ENCODE data around the gene ADTRP.

Gene ADTRP, protein sequence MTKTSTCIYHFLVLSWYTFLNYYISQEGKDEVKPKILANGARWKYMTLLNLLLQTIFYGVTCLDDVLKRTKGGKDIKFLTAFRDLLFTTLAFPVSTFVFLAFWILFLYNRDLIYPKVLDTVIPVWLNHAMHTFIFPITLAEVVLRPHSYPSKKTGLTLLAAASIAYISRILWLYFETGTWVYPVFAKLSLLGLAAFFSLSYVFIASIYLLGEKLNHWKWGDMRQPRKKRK

DNA sequence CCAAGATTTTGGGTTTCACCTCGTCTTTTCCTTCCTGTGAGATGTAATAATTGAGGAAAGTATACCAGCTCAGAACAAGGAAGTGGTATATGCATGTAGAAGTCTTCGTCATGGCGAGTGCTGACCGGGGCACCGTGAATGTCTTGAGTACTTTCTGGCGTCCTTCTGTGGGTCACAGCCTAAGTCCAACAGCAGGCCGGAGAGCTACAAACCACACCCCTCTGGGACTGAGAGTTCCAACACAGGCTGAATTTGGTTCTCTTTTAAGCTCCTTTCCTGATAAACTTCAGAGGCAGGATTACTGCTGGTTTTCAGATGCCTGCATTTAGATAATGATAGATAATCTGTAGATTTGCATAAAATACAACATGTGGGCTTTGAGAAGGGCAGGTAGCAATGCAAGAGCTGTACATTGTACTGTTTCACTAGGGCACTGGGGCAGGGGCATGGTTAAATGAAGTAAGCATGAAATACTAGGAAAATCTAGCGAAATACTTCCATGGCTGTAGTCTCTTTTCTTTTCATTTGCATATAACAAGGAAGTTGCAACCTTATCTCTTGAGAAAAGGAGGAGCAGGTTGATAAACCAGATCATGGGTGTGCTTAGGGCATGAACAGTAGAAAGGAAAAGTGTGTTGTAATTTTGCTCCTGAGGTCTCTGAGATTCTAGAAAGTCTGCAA lies at the start of gene ADTRP:
Gene ADTRP, minus strand, starts transcription at position 156 of the 681 bp plus-strand sequence. Its CDS starts 44 bp downstream, at position 112.
- no peak for DNase-seq

DNA sequence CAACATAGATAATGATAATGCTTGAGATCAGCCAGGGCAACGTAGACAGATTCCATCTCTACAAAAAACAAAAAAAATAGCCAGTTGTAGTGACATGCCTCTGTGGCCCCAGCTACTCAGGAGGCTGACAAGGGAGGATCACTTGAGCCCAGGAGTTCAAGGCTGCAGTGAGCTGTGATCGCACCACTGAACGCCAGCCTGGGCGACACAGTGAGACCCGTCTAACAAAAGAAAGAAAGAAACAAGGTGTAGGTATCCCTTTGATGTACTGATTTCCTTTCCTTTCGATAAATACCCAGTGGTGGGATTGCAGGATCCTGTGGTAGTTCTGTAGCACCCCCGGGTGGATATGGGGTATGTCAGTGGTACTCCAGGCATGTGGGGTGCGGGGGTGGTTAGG lies 48.2 kb upstream of the ADTRP start:
- no peak for DNase-seq

DNA sequence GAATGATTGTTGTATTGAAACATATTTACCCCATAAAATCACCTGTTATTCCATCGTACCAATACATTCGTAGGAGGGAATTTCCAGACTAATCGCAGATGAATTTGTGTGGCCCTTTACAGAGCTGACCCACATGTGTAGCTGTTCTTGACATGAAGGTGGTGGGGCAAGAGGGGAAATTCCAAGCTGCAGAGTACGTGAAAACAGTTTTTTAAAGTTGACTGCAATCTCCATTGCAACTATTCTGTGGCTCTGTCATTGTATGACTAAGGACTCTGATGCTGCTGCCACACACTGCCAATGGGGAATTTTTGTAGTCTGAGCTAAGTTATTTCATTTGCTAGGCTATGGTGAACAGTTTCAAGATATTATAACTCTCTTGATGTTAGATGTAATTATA lies 46.4 kb upstream of the ADTRP start:
- no peak for DNase-seq

DNA sequence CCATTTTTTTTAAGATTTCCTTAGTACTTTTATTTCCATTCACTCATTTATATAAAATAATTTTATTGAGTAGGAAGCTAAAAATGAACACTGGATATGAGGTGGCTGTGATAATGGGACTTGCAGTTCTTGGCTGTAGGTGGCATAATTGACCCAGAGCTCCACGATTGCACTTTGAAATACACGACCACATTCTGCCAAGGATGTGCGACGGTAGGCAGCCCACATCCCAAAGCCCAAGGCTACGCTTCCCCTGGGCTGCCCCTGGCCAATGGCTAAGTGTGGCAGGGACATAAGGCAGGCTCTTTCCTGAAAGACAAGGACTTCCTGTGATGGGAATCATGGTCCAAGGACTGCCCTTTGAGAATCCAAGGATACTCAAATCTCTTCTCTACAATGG lies 43.7 kb upstream of the ADTRP start:
- no peak for DNase-seq

DNA sequence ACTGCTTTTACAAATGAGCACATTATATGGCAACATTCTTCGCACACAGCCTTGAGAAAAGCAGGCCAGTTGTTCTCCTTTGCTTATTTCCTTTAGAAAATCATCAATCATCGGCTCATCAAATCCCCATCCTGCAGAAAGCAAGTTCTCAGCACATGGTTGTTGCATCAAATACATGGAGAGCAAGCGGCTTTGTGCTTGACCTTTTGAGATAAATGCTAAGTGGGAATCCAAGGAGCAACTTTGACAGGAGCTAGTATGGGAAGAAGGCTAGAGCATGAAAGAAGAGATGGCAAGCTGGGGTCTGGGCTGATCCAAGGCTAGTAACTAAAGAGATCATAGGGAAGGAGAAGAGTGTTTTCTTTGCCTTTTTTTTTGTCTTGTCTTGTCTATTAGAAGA lies 43.2 kb upstream of the ADTRP start:
- DNase-seq: no peak

DNA sequence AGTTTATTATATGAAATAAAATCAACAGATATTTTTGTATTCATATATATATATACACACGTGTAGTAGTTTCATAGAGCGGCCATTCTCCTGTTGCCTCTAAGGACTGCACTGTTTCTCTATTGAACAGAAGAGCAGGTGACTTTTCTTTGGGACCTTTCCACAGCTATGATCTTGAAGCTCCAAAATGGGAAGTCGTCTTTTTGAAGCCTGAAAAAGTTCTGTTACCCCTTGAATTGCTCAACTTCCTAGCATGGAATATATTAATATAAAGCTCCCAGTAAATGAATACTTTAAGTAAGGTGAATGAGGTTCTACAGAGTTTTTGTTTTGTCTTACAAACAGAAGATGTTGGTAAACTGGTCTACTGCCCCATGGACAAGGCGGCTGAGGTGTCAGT lies 42.2 kb upstream of the ADTRP start:
- peak in 1 of 2 experiments; percentile 5 for DNase-seq

DNA sequence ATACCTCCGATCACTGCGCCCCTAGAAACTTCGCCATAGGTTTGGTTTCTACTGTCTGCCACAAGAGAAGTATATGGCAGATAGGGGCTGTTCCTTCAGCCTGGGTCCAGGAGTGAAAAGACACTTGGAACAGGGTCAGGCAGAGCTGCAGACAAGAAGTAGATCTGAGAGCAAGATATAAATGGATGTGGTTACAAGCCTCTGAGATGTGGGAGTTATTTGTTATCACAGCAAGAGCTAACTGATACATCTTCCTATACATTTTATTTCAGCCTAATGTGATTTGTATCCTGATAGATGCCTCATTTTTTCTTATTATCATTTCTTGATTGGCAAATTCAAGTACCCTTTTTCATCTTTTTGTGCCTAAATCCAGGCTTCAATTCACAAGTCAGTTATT lies 40.9 kb upstream of the ADTRP start:
- no peak for DNase-seq

DNA sequence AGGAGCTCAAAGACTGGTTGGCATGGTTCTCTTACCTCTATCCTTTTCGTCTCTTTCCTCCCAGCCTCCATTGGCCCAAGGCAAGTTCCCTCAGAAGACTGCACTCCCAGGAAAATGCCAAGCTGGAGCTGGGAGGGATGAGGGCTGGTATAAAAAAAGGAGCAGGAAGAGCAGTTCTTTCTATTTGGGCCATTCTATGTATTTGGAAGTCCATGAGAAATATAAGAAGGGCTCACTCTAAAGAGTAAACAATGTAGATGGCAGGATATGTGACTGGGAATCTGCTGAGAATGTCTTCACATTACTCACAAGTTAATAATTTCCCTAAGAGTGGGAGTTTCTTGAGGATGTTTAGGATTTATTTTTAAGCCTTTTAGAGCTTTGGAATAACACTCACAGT lies 36.6 kb upstream of the ADTRP start:
- DNase-seq: no peak

DNA sequence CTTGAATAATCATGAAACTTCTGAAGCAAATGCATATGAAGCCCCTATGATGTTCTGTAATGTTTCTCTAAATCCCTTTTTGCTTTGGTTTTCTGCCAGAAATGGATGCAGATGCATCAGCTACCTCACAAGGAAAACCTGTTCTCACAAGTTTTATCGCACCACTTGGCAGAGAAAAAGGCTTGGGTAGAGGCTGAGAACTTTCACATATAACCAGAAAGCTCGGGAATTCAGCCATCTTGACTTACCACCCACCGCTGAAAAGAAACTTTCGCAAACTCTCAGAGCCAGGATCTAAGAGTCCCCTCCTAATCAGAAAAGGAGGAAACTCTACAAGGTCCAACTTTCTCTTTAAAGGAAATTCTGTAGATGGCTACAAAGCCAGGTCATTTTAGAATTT lies 36.2 kb upstream of the ADTRP start:
- no peak for DNase-seq

DNA sequence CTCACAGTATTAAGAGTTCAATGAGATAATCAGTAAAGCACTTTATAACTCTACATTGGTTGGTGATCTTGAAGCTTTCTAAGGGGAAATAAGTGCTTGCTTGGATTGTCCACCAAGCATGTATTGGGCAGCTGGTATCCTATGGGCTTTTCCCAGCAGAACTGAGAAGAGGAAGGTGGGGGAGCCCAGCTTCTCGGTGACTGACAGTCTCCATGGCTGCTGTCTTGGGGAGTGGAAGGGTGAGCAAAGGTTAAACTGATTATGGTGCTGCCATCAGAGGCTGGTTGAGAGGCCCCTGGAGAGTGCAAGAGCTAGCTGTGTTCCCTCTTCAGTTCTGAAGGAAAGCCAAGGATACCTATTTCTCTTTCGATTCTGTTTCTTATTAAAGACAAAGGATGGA lies 35.5 kb upstream of the ADTRP start:
- no peak for DNase-seq

DNA sequence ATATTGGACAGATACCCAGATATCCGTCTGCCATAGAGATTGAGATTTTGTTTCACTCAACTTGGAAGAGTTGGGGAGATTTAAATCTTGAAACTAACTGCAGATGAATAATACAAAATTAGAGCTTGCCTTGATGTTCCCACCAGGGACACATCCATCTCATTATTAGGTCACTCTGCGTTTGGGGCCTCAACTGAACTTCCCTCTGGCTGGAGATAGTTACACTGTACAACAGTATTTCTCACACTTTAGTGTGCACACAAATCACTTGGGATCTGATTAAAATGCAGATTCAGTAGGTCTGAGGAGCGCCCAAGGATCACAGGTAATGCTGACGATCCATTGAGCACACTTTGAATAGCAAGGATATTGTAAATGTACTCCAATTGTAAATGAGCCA lies 35.0 kb upstream of the ADTRP start:
- no peak for DNase-seq

DNA sequence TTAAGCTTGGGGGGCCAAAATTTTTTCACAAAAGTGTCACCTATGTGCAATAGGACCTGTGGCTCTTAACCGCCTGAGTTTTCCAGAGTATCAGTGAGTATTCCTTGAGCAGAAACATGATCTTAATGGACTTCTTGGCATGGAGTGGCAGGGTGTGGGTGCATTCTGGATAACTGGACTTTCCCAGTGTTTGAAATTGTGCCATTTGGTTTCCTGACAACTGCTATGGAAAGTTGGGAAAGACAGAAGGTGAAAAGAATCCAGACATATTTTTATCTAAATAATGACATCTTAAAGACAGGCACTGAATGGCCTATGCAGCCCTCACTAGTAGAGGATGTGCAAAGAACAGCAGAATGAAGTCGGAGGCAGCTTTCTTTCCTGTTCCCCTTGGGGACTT lies 34.3 kb upstream of the ADTRP start:
- DNase-seq: no peak

DNA sequence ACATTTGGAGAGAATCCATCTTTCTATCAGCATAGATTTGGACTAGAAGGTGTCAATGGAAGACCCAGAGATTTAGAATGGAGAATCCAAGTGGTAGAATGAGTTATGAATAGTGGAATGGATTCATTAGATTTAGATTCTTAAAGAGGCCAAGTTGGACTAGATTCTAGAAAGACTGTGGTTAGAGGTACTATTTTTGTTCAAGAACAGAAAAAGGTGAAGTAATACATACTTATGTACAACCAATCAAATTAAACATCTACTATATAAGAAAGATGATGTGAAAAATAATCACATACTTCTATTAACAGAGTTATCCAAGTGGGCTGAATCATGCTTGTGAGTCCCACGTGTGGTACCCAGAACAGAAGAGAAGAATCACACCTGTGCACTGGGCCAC lies 33.8 kb upstream of the ADTRP start:
- DNase-seq: no peak

DNA sequence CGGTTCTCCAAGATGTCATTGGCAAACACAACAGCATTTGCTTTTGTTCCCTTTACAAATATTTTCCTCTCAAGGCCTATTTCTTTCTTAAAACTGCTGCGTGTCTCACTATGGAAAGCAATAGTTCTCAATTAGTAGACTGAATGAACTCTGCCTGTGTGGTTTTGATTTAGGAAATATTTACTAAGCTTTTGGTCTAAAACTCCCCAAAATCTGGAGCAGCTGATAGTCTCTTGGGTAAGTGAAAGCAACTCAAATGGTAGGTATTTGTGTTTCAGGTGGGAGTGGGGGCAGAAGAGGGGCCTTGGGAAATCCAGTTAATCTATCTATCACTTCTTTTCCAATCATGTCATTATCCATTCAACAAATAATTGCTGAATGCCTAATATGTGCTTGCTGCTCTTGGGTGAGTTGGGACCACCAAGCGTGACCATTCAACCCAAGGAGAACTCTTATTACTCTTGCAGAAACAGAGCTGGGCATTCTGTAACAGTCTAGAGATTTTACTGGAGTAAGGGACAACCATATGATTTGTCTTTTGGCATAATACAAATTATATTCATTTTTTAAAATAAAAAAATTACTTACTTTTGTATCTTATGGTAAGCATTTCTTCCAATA lies 33.2 kb upstream of the ADTRP start:
- no peak for DNase-seq

DNA sequence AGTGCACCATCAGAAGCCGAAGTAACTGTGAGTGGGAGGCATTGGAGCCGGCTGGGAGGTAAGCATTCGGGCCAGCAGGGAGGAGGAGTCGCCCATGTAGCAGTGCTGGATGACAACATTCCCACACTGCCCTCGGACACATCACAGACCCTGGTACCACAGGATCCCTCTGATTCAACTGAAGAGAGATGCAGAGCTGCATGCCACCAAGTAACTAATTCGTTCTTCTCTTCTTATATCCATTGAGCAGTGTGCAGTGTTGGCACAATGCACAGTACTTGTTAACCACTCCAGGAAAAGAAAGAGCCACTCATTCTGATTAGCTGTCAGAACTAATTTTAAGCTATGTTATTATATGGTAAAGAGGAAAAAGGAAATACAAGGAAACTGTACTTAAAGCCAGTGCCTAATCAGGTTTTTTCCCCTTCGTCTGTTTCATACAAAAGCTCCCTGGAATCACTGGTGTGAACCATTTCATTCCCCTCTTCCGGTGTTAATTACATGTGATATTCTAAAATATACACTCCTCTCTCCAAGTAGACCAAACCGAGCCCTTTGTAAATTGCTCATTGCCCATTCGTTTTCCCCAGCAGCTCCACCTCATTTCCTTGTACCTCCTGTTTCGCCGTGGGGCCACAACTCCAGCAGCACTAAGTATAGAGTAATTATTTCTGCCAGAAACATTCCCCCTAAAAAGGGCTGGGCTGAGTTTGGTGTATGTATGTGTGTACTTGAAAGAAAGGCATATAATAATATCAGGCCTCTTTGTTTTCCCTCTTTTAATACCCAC lies 32.4 kb upstream of the ADTRP start:
- no peak for DNase-seq

DNA sequence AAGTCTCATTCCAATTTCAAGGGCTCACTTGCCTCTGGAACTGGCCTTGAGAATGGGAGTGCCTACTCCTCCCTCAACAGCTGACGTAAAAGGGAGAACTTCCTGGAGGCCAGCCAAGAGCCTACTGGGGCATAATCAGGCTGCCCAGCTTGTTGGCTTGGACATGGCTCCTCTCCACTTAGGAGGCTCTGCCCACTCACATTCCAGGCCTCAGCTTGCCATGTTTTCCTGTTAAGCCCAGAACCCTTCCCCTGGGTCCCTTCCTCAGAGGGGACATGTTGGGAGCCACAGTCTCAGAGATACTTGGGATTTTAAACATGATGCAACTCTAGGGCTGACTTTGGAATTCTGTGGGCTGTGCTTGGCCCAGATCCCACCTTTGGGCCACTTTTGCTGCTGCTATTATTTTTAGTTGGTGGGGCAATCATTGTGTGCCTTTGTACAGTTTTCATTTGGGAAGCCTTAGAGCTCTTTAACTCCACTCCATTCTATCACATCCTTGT lies 31.5 kb upstream of the ADTRP start:
- DNase-seq: no peak

DNA sequence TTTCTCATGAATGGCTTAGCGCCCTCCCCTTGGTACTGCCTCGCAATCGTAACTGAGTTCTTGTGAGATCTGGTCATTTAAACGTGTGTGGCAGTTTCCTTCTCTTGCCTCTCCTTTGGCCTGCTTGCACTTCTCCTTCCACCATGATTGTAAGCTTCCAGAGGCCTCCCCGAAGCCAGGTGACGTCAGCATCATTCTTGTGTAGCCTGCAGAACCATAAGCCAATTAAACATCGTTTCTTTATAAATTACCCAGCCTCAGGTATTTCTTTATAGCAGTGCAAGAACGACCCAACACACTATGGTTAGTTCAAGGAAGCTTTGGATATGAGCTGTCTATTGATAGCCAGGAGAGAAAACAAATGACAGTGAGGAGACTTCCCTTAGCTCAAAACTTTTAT lies 29.5 kb upstream of the ADTRP start:
- DNase-seq: no peak

DNA sequence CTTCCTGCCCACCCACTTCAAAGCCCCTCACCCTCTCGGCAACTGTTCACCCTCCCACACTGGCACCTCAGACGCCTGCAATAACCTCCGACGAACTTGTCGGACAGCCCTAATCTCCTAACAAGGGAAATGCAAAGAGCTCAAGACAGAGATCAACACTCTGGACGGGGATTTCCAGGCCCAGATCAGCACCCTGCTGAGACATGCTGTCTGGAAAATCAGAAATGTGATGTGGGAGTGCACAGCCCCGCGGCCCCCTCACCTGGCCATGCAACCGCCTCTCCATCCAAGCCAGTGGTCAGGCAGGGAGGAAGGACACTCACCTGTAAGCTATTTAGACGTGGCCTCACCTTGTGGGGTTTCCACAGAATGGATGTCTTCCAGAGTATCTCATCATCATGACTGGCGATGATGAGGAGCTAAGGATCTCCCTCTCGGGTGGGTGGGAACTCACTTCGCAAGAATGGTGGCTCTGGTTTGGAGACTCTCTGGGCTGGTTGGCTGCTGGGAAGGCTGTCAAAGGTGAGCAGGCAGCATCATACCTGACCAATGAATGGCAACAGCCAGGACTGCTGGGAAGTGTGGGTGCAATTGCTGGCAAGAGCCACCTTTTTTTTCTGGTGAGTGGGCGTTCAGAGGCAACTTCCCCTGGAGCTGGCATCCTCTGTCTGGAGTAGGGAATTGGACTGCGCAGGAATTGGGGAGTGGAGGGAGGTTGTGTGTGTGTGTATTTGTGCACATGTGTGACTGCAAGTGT lies 28.1 kb upstream of the ADTRP start:
- DNase-seq: no peak

DNA sequence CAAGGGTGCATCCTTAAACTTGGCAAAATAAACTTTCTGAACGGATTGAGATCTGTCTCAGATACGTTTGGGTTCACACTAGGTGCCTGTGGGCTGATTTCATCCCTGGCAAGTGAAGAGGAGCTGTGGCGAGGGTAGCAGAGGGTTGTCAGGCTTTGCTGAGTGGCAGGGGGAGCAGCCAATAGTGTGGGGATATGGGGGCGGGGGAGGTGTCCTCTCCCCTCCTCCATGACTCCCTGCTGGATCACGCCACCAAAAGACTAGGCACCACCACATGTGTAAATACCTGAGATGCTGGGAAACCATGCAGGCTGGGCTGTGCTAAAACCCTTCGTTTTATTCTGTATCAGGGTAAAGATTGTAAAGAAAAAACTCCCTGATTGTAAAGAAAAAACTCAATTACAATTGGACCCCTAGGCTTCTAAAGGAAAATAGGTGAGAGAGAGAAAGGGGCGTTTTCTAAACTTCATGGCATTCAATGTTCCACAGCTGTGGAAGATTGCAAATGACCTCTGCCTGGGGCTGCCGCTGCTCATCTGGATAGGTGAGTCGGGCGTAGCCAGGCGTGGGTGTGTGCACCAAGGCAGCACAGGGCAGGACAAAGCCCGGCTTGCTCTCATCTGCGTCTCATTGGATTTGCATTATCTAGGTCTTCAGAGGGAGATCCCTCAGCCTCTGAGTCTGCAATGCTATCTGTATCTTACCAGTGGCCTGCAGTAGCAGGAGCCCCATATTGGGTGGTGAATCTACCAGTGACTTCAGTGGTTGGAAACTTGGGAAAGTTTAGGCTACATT lies 26.9 kb upstream of the ADTRP start:
- no peak for DNase-seq

DNA sequence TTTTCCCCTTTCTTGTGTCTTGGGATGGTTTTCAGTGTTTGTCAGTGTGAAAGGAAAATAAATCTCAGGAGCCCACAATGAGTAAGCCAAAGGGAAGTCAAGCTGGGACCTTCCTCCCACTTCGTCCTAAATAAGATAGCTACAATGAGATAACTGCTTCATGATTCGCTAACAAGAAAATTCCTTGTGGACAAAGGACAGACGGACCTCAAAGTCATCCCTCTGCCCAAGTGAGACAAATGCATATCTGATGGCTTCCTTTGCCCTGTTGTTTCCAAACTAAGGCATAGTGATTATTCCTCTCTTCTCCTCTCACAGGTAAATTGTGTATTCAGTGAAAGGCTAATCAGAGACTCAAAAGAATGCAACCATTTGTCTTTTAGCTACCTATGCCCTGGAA lies 26.1 kb upstream of the ADTRP start:
- DNase-seq: no peak

DNA sequence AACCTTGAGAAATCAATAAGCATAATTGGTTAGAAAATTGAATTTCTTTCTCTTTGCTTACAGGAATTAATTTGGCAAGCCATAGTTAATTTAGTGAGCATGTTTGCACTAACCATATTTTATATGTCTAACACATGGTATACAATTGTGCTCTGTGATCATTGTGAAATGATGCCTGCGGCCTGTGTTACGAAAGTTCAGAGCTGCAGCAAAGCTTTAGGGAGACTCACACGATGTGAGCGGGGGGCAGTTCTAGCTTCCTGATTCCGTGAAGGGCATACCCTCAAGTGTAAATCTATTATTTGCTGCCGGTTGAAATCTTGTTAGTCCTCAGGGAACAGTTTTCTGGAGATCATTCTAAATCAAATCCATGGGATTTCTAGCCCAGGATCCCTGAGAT lies 25.5 kb upstream of the ADTRP start:
- no peak for DNase-seq

DNA sequence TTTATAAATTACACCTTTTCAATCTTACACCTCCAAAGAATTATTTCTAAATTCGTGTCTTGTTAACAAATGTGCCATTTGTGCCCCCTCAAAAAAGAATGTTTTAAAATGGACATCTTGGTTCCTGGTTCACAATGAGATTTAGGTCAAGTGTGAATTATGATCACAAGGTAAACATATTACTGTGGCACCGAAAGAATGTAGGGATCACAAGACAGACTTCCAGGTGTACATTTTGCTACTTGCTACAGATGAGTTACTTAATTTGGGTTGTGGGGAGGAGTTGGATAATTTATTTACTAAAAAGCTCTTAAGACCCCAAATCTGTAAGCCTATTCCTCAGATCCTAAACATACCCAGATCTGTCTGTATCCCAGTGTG lies 25.0 kb upstream of the ADTRP start:
- DNase-seq: no peak

All from Kasumi-1 (cell line).